Nephron (organoid): ENCODE results near the gene VPS33B.
A peak's percentile ranks its signal among the peaks of the same experiment; 100 is the strongest.

Experiments used
- H3K27ac Mint-ChIP-seq, 3 experiments: 2 replicates each; pipeline ENCODE4 v1.8.0; 2020; ENCODE audit warnings: mixed read lengths in 3 of 3, mild to moderate bottlenecking in 2 of 3, moderate library complexity in 1 of 3
- H3K27me3 Mint-ChIP-seq: 2 replicates; pipeline ENCODE4 v1.8.0; 2021; ENCODE audit warnings: low read depth, mild to moderate bottlenecking, moderate library complexity, mixed read lengths
- H3K36me3 Mint-ChIP-seq: 2 replicates; pipeline ENCODE4 v1.8.0; 2020; ENCODE audit warnings: low read depth, mixed read lengths
- H3K4me1 Mint-ChIP-seq: 2 replicates; pipeline ENCODE4 v1.8.0; 2020; ENCODE audit warnings: mixed read lengths
- H3K4me3 Mint-ChIP-seq, 3 experiments: 2 replicates each; pipeline ENCODE4 v1.8.0; 2020; ENCODE audit warnings: mild to moderate bottlenecking in 3 of 3, mixed read lengths in 3 of 3, moderate library complexity in 2 of 3
- H3K9me3 Mint-ChIP-seq: 2 replicates; pipeline ENCODE4 v1.8.0; 2020; ENCODE audit warnings: mixed read lengths
- TF ChIP-seq, protein P1 (sequence below), 3 experiments: fragments of 200-600 bp; sonication (generic); IDR thresholded peaks; one replicate each; pipeline ENCODE4 v1.5.0; 2021; ENCODE audit warnings: antibody characterized with exemption in 3 of 3; ENCODE audit not compliant: unreplicated experiment in 3 of 3

The VPS33B gene

GRCh38 chr15:91022075-91022831 is at the start of gene VPS33B:
Gene VPS33B, minus strand, starts transcription at chr15:91022594. Its CDS starts 345 bp downstream, at chr15:91022249.
- Mint-ChIP-seq H3K4me1 (peaks cover 36% of the 10 kb centered on the region), H3K27ac (peak within 1 kb of the TSS; percentile 82 to 87 (median 85)), H3K27me3 (no peaks in the 10 kb centered on the region), H3K9me3 (no peaks in the 10 kb centered on the region), H3K36me3 (peaks cover 3% of the 10 kb centered on the region), H3K4me3 (peak within 1 kb of the TSS; percentile 89 to 97 (median 92))
- TF ChIP-seq, protein P1, sequence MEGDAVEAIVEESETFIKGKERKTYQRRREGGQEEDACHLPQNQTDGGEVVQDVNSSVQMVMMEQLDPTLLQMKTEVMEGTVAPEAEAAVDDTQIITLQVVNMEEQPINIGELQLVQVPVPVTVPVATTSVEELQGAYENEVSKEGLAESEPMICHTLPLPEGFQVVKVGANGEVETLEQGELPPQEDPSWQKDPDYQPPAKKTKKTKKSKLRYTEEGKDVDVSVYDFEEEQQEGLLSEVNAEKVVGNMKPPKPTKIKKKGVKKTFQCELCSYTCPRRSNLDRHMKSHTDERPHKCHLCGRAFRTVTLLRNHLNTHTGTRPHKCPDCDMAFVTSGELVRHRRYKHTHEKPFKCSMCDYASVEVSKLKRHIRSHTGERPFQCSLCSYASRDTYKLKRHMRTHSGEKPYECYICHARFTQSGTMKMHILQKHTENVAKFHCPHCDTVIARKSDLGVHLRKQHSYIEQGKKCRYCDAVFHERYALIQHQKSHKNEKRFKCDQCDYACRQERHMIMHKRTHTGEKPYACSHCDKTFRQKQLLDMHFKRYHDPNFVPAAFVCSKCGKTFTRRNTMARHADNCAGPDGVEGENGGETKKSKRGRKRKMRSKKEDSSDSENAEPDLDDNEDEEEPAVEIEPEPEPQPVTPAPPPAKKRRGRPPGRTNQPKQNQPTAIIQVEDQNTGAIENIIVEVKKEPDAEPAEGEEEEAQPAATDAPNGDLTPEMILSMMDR (IDR thresholded peaks at IDR 0.05; ENCODE audit: unreplicated experiment in 3 of 3) = no peak

DNA sequence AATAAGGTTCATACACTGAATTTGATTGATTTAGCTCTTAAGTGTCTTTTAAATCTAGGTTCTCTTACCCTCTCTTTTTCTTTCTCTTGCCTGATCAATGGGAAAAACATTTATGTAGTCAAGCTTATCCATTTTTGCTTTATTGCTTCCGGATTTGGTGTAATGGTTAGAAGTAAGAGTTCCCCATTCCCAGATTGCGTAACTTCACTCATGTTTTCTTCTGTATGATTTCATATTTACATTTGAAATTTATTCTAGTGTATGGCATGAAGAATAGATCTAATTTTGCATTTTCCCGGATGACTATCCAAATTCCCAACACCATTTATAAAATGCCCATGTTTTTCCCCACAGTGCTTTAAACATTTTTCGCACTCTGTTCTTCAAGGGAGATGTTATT is 49.8 kb upstream of the VPS33B start:
- no peak overlapping the region for H3K4me3 Mint-ChIP-seq
- H3K27me3 Mint-ChIP-seq = peaks cover 10% of the 10 kb centered on the region
- H3K9me3 Mint-ChIP-seq = no peaks in the 10 kb centered on the region
- no peaks in the 10 kb centered on the region for H3K36me3 Mint-ChIP-seq
- TF ChIP-seq, protein P1 (IDR thresholded peaks at IDR 0.05; ENCODE audit: unreplicated experiment in 3 of 3) = no peak
- peaks cover 11% of the 10 kb centered on the region for H3K4me1 Mint-ChIP-seq
- H3K27ac Mint-ChIP-seq = no peak overlapping the region

GRCh38 chr15:91070872-91071271 is 48.5 kb upstream of the VPS33B start:
- TF ChIP-seq, protein P1 (IDR thresholded peaks at IDR 0.05; ENCODE audit: unreplicated experiment in 3 of 3) = no peak
- Mint-ChIP-seq H3K27me3 (peaks cover 13% of the 10 kb centered on the region), H3K27ac (no peak overlapping the region), H3K4me3 (no peak overlapping the region), H3K4me1 (peaks cover 9% of the 10 kb centered on the region), H3K9me3 (no peaks in the 10 kb centered on the region), H3K36me3 (no peaks in the 10 kb centered on the region)

DNA sequence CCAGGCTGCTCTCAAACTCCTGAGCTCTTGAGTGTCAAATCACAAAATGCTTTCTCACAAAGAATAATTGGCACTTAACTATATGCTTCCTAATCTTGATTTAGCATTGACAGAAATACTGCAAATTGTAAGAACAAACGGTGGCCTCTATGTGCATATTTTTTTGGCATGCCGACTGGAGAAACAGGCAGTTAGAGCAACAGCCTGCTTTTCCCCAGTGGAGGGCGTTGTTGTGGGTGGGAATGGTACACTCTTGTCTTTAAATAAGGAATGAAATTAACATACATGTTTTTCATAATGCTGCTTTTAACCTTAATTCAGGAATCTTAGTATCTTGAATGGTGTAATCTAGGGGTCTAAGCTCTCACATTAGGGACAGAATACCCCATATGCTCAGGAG is 46.6 kb upstream of the VPS33B start:
- Mint-ChIP-seq H3K4me1 (peaks cover 4% of the 10 kb centered on the region), H3K27ac (no peak overlapping the region), H3K9me3 (no peaks in the 10 kb centered on the region), H3K27me3 (peaks cover 13% of the 10 kb centered on the region), H3K4me3 (no peak overlapping the region), H3K36me3 (no peaks in the 10 kb centered on the region)
- TF ChIP-seq, protein P1 (IDR thresholded peaks at IDR 0.05; ENCODE audit: unreplicated experiment in 3 of 3) = no peak

DNA sequence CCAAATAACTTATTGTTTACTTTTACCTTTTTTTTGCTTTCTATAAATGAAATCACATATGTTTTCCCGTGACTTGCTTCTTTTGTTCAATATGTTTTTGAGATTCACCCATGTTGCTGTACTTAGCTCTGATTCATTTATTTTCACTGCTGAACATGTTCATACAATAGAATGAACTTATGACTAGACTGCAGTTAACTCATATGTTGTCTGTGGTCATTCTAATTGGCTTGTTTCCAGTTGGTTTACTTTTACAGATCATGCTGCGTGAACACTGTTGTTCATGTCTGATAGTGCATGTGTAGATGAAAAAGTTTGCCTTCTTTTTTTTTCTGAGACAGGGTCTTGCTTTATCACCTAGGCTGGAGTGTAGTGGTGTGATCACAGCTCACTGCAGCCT is 46.0 kb upstream of the VPS33B start:
- TF ChIP-seq, protein P1 (IDR thresholded peaks at IDR 0.05; ENCODE audit: unreplicated experiment in 3 of 3) = no peak
- Mint-ChIP-seq H3K36me3 (no peaks in the 10 kb centered on the region), H3K4me3 (no peak overlapping the region), H3K27me3 (peaks cover 13% of the 10 kb centered on the region), H3K27ac (no peak overlapping the region), H3K4me1 (peaks cover 4% of the 10 kb centered on the region), H3K9me3 (no peaks in the 10 kb centered on the region)

DNA sequence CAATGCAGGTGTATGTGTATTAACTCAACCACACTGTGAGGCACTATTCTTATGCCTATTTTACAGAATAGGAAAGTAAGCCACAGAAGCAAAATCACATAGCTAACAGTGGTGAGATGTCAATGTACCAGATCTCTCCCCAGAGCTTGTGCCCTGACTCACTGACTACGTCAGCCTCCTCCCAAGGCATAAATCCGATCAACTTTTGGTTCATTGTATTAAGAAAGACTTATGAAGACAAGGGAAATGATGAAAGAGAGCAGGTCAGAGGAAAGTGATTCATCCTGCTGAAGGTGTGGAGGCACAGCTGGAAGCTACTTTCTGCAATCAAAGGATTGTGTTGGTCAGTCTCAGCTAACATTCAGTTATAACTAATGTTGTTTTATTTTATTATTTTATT is 44.6 kb upstream of the VPS33B start:
- no peak overlapping the region for H3K27ac Mint-ChIP-seq
- no peaks in the 10 kb centered on the region for H3K9me3 Mint-ChIP-seq
- TF ChIP-seq, protein P1 (IDR thresholded peaks at IDR 0.05; ENCODE audit: unreplicated experiment in 3 of 3) = no peak
- H3K4me3 Mint-ChIP-seq = no peak overlapping the region
- no peaks in the 10 kb centered on the region for H3K36me3 Mint-ChIP-seq
- H3K4me1 Mint-ChIP-seq = no peaks in the 10 kb centered on the region
- peaks cover 9% of the 10 kb centered on the region for H3K27me3 Mint-ChIP-seq
